HEK293T (cell line): ENCODE data around the gene VAV2.
A peak's percentile ranks its signal among the peaks of the same experiment; 100 is the strongest.

Source experiments
- CTCF ChIA-PET: fragments of 350-600 bp; formaldehyde crosslinking; extraction: SDS; loops from one replicate; lab custom pipeline; 2021; ENCODE audit warnings: antibody characterized with exemption, inconsistent platforms; lab: Yijun Ruan, JAX
- POLR2A ChIA-PET: fragments of 350-600 bp; formaldehyde crosslinking; extraction: SDS; loops from one replicate; lab custom pipeline; 2020; ENCODE audit warnings: antibody characterized with exemption, inconsistent platforms; lab: Yijun Ruan, JAX
- DNase-seq: peaks from one replicate; pipeline ENCODE4 v3.0.0; 2012; ENCODE audit warnings: mixed read lengths; ENCODE audit errors: extremely low spot score
- ARNT ChIP-seq: fragments of 450-650 bp; IDR thresholded peaks from 2 replicates; pipeline ENCODE4 v1.6.1; 2017; ENCODE audit warnings: mild to moderate bottlenecking
- BHLHE40 ChIP-seq: fragments of 450-650 bp; IDR thresholded peaks from 2 replicates; pipeline ENCODE4 v1.6.1; 2016; ENCODE audit warnings: mild to moderate bottlenecking, moderate library complexity, borderline replicate concordance
- CTBP1 ChIP-seq: fragments of 450-650 bp; IDR thresholded peaks from 2 replicates; pipeline ENCODE4 v1.6.1; 2016; ENCODE audit warnings: borderline replicate concordance
- ELF4 ChIP-seq: fragments of 450-650 bp; IDR thresholded peaks from 2 replicates; pipeline ENCODE4 v1.6.1; 2017; ENCODE audit warnings: antibody characterized with exemption
- FOXA1 ChIP-seq: fragments of 450-650 bp; IDR thresholded peaks from 2 replicates; pipeline ENCODE4 v1.6.1; 2016; ENCODE audit warnings: mild to moderate bottlenecking
- FOXK2 ChIP-seq: fragments of 450-650 bp; IDR thresholded peaks from 2 replicates; pipeline ENCODE4 v1.6.1; 2016; ENCODE audit warnings: mild to moderate bottlenecking
- FOXM1 ChIP-seq: fragments of 450-650 bp; IDR thresholded peaks from 2 replicates; pipeline ENCODE4 v1.6.1; 2017; ENCODE audit warnings: mild to moderate bottlenecking, borderline replicate concordance
- HDGF ChIP-seq: fragments of 450-650 bp; IDR thresholded peaks from 2 replicates; pipeline ENCODE4 v1.6.1; 2017; ENCODE audit warnings: antibody characterized with exemption, borderline replicate concordance
- L3MBTL2 ChIP-seq: fragments of 450-650 bp; conservative IDR thresholded peaks from 2 replicates; pipeline ENCODE4 v1.6.1; 2016; ENCODE audit warnings: mild to moderate bottlenecking
- LEF1 ChIP-seq: fragments of 450-650 bp; IDR thresholded peaks from 2 replicates; pipeline ENCODE4 v1.6.1; 2017; ENCODE audit warnings: mild to moderate bottlenecking, borderline replicate concordance
- NFRKB ChIP-seq: fragments of 450-650 bp; IDR thresholded peaks from 2 replicates; pipeline ENCODE4 v1.6.1; 2016; ENCODE audit warnings: mild to moderate bottlenecking, moderate library complexity
- SP1 ChIP-seq: fragments of 450-650 bp; IDR thresholded peaks from 2 replicates; pipeline ENCODE4 v1.6.1; 2017
- SUZ12 ChIP-seq: fragments of 450-650 bp; IDR thresholded peaks from 2 replicates; pipeline ENCODE4 v1.6.1; 2016; ENCODE audit warnings: mild to moderate bottlenecking
- TARDBP ChIP-seq: fragments of 450-650 bp; IDR thresholded peaks from 2 replicates; pipeline ENCODE4 v1.6.1; 2016
- ZNF384 ChIP-seq: fragments of 450-650 bp; IDR thresholded peaks from 2 replicates; pipeline ENCODE4 v1.6.1; 2016
- TF ChIP-seq, protein P1 (sequence below): fragments of 450-650 bp; IDR thresholded peaks from 2 replicates; pipeline ENCODE4 v1.6.1; 2016

Gene VAV2

DNA sequence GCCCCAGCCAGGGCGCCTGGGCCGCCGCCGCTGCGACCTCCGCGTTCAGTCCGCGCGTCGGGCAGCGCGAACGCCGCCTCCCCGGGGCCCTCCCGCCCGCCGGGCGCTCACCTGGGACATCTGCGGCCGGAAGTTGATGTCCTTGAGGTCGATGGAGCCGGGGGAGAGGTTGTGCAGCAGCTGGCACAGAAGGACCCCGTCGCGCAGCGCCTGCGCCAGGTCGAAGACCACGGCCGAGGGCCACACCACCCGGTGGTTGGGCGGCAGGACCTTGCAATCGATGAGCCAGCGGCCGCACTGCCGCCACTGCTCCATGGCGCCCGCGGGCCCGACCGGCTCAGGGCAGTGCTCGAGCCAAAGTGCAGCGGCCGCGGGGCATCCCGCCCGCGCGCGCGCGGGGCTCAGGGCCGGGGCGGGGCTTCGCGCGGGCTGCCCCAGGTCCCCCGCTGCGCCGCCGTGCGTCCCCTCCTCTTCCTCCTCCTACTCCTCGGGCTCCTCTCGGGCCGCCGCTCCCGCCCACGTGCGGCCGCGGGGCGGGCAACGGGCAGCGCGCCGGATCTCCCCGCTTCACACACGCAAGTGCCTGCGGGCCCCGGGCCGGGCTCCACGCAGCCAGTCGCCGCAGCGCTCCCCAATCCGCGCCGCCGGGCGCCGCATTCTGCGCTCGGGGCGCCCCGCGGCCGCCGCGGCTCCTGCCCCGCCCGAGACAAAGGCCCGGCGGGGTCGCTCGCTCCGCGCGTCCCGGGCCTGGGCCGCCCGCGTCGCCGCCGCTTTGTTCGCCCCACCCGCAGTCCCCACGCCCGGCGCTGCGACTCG is at the start of gene VAV2:
VAV2 (minus strand) TSS at position 361 of the 816 bp plus-strand sequence; CDS start at position 315, 46 bp downstream.
- DNase-seq: peak; percentile 54
- ChIA-PET POLR2A (no interaction called here), CTCF (interaction anchor here (1.8 to 3.3 kb wide), 2 partner anchors 197 to 210 kb away, joined by 6 to 23 read pairs; no protein-coding TSS in a partner anchor)
- TF ChIP-seq FOXA1: no peak
- TF ChIP-seq FOXM1: 0 out of 2 replicates have a peak, but pooled peaks have one; percentile 37

DNA sequence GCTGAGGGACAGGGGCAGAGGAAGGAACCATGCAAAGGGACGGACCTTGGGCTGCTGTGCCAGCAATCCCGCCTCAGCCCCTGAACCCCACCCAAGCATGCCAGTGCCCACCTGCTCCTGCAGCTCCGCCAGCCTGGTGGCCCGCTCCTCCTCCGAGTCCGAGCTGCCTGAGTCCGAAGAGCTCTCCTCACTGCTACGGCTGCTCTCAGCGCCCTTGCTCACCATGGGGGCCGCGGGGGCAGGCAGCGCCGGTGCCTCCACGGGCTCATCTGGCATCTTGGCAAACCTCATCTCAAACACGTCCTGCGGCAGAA is 49.5 kb upstream of the VAV2 start:
- CTCF ChIA-PET: no interaction called here
- TF ChIP-seq ELF4: no peak
- no peak for TF ChIP-seq HDGF
- TF ChIP-seq FOXM1: no peak
- no peak for TF ChIP-seq NFRKB
- no peak for TF ChIP-seq ZNF384
- DNase-seq: no peak
- POLR2A ChIA-PET: no interaction called here

- no peak for DNase-seq
- TF ChIP-seq NFRKB: no peak
- TF ChIP-seq, protein P1, sequence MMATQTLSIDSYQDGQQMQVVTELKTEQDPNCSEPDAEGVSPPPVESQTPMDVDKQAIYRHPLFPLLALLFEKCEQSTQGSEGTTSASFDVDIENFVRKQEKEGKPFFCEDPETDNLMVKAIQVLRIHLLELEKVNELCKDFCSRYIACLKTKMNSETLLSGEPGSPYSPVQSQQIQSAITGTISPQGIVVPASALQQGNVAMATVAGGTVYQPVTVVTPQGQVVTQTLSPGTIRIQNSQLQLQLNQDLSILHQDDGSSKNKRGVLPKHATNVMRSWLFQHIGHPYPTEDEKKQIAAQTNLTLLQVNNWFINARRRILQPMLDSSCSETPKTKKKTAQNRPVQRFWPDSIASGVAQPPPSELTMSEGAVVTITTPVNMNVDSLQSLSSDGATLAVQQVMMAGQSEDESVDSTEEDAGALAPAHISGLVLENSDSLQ: no peak
- no peak for TF ChIP-seq FOXA1
- no peak for TF ChIP-seq FOXM1
- TF ChIP-seq BHLHE40: no peak
- TF ChIP-seq ZNF384: no peak
- no peak for TF ChIP-seq FOXK2
- no peak for TF ChIP-seq L3MBTL2
- TF ChIP-seq SUZ12: no peak
- no peak for TF ChIP-seq ARNT
- no peak for TF ChIP-seq ELF4
- no peak for TF ChIP-seq HDGF
- no peak for TF ChIP-seq SP1
- no peak for TF ChIP-seq CTBP1
- no peak for TF ChIP-seq TARDBP
- no peak for TF ChIP-seq LEF1
- ChIA-PET CTCF (no interaction called here), POLR2A (interaction anchor here (0.8 kb wide), 1 partner anchor 13 kb away, joined by 3 read pairs; no protein-coding TSS in a partner anchor)
These were observed 48.9 kb upstream of the VAV2 start for GRCh38 chr9:134040781-134041648.

- ChIA-PET POLR2A (no interaction called here), CTCF (no interaction called here)
- no peak for DNase-seq
- TF ChIP-seq ARNT (no peak), ZNF384 (no peak), CTBP1 (no peak), ELF4 (no peak), BHLHE40 (no peak), SP1 (no peak), NFRKB (no peak), TARDBP (no peak), HDGF (no peak), FOXM1 (no peak), FOXK2 (no peak)
- TF ChIP-seq, protein P1: no peak
These were observed 48.0 kb upstream of the VAV2 start for GRCh38 chr9:134040176-134040565.

- TF ChIP-seq ELF4: no peak
- TF ChIP-seq, protein P1: no peak
- no peak for TF ChIP-seq HDGF
- no peak for TF ChIP-seq ZNF384
- TF ChIP-seq SUZ12: no peak
- no peak for TF ChIP-seq CTBP1
- TF ChIP-seq FOXA1: no peak
- TF ChIP-seq FOXM1: no peak
- no peak for TF ChIP-seq BHLHE40
- no peak for TF ChIP-seq NFRKB
- no peak for TF ChIP-seq LEF1
- no peak for TF ChIP-seq TARDBP
- no peak for TF ChIP-seq FOXK2
- no peak for TF ChIP-seq ARNT
- ChIA-PET POLR2A (no interaction called here), CTCF (no interaction called here)
- no peak for DNase-seq
These were observed 47.5 kb upstream of the VAV2 start for GRCh38 chr9:134039386-134040175.

DNA sequence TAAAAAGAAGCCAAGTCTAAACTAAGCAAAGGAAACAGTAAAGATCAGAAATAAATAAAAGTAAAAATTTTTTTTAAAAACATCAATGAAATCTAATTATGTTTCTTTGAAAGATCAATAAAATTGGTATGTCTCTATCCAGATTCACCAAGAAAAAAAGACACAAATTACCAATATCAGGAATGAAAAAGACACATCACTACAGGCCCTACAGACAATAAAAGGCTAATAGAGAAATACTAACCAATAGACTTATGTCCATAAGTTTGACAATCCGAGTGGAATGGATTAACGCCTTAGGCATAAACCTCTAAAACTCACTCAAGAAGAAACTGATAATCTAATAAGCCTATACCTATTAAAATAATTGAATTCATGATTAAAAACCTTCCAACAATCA is 45.5 kb upstream of the VAV2 start:
- no peak for DNase-seq
- POLR2A ChIA-PET: no interaction called here
- CTCF ChIA-PET: no interaction called here
- no peak for TF ChIP-seq CTBP1
- TF ChIP-seq ARNT: no peak
- no peak for TF ChIP-seq FOXK2
